Ectodermal cell (in vitro differentiated cells): ENCODE results near the gene BDKRB2.

Source experiments
- H3K27ac ChIP-seq: 2 replicates; pipeline ENCODE4 v1.7.0; 2013; ENCODE audit warnings: mild to moderate bottlenecking, low read depth, low read length; ENCODE audit not compliant: insufficient read depth, poor library complexity, severe bottlenecking
- H3K27me3 ChIP-seq: 2 replicates; pipeline ENCODE4 v1.7.0; 2013; ENCODE audit warnings: mild to moderate bottlenecking, low read length; ENCODE audit not compliant: insufficient read depth, control insufficient read depth, poor library complexity, severe bottlenecking
- H3K36me3 ChIP-seq: one replicate; pipeline ENCODE4 v1.7.0; 2013; ENCODE audit warnings: low read length; ENCODE audit not compliant: control insufficient read depth, insufficient read depth
- H3K4me1 ChIP-seq: one replicate; pipeline ENCODE4 v1.7.0; 2013; ENCODE audit warnings: low read length; ENCODE audit not compliant: control insufficient read depth, insufficient read depth
- H3K4me3 ChIP-seq: 2 replicates; pipeline ENCODE4 v1.7.0; 2013; ENCODE audit warnings: low read depth, low read length, control low read depth; ENCODE audit not compliant: insufficient read depth
- H3K9me3 ChIP-seq: 2 replicates; pipeline ENCODE4 v1.7.0; 2013; ENCODE audit warnings: mild to moderate bottlenecking, low read length, moderate library complexity; ENCODE audit not compliant: control insufficient read depth
- WGBS, 2 experiments: methylation state at CpG; one replicate each; pipeline ENCODE4 v1.1.7; 2013; ENCODE audit warnings: missing lambda C conversion rate in 2 of 2; 5-methylcytosine and 5-hydroxymethylcytosine counted together

Gene BDKRB2

GRCh38 chr14:96164861-96165490, 39.7 kb upstream of the BDKRB2 start:
- Histone ChIP-seq H3K36me3 (no peaks in the 10 kb centered on the region), H3K27ac (no peak overlapping the region), H3K27me3 (no peaks in the 10 kb centered on the region), H3K4me3 (no peak overlapping the region), H3K4me1 (no peaks in the 10 kb centered on the region), H3K9me3 (no peaks in the 10 kb centered on the region)
- WGBS, 2 experiments, result 88 to 92% methylated on average over 5 of the region's 5 CpGs

DNA sequence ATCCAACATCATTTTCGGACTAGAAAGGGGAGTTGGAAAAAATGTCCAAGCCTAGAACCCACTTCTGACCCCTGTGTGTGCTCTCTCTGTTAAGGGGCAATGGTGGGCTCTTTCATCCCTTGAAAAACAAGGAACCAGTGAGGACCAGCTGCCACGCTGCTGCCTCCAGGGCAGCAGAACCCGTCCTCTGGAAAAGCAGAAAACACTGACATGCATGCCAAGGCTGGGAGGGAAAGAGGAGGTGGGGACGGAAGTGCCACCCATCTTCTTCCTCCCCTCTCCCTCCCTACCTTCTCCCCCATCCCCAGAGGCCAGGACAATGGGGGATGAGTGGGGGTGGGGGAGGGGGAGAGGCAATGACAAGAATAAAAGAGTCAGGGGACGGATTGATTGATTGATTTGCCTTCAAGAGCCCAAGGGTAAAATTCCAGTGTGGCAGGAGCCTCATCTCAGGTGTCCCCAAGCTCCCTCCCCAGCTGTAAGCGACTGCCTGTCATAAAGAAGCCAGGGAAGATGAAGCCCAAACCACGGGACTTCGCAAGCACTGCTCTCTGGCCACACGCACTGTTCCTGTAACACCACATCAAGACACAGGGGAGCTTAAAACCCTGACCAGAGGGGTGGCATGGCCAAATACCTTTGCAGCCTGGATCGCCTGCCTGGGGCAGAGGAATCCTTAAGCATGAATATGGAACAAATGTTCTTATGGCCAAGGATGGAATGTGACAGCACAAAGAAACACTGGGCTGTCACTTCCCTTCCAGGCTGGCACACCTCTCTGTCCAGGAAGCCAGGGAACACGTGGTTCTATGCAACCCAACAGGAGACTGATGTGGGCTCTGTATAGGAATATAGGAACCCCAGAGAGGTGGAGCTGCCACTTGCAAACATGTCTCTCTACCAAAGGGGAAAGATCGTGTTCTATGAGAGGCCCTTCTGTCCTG, 38.9 kb upstream of the BDKRB2 start:
- no peak overlapping the region for H3K4me3 ChIP-seq
- no peaks in the 10 kb centered on the region for H3K36me3 ChIP-seq
- H3K4me1 ChIP-seq, result no peaks in the 10 kb centered on the region
- H3K9me3 ChIP-seq, result no peaks in the 10 kb centered on the region
- H3K27me3 ChIP-seq, result no peaks in the 10 kb centered on the region
- no peak overlapping the region for H3K27ac ChIP-seq
- 78 to 83% methylated on average over 11 of the region's 12 CpGs for WGBS, 2 experiments

DNA sequence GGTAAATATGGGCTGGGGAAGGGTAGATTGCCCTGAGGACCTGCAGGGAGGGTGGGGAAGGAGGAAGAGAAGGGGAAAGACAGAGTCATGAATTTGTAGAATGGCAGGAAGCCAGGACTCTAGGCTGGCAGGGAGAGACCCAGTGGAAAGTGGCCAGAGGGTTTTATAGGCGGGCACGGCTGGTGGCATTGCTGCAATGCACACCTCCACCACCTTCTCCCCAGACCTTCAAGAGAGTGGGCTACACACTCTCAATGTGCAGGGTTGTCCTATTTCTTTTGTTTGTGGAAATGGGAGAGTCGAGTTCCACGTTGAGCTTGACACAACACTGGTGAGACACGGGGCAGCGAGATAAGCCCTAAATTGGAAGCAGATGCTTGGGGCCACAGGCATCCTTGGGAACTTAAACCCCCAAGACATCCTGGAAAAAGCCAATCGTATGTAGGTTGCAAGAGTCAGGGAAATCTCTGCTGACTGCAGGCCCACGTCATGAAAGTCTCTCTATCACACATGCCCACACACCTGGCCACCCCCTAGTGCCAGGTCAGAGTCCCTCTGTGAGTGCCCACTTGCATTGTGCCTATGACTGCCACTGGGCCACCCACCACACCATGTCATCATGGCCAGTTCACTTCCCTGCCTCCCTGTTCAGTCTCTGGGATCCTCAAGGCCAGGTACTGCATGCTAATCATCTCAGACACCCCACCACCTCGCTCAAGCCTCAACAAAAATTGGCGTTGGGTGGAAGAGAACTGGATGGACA, 38.0 kb upstream of the BDKRB2 start:
- H3K27ac ChIP-seq, result no peak overlapping the region
- H3K4me3 ChIP-seq, result no peak overlapping the region
- no peaks in the 10 kb centered on the region for H3K9me3 ChIP-seq
- no peaks in the 10 kb centered on the region for H3K4me1 ChIP-seq
- WGBS, 2 experiments, result 89 to 93% methylated on average over 10 of the region's 10 CpGs
- H3K36me3 ChIP-seq, result no peaks in the 10 kb centered on the region
- no peaks in the 10 kb centered on the region for H3K27me3 ChIP-seq

DNA sequence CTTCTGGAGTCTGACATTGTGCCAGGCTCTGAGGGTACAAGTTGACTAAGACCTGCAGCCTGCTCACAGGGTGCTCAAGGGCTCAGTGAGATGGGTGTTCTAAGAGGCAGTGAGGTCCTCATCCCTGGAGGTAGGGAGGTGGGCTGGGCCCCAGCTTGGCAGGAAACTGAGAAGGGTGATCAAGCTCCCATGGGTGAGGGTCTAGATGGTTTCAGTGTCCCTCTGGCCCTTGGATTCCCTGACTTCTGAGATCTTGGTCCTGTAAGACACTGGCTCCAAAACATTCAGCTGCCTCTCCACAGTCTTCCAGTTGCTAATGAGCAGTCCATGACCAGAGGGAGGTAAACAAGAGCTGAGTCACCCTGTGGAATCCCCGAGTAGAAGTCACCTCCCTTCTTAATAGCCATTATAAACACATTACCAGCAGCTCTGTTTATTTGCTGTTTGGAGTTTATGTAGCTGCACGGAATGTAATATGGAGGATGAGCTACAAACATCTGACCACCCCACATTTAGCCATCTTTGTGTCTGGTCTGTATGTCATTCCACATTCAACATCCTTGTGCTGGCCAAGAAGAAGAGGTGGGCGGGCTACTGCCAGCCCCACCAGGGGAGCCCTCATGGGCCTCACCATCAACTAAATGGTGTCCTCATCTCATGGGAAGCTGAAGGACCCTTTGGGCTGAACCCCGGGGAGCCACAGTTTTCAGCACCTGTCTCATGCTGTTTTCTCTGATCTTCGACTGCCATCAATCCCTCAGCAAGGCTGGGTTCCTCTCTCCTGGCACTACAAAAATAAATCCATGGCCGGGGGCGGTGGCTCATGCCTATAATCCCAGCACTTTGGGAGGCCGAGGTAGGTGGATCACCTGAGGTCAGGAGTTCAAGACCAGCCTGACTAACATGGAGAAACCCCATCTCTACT, 37.2 kb upstream of the BDKRB2 start:
- H3K4me1 ChIP-seq, result no peaks in the 10 kb centered on the region
- 90 to 94% methylated on average over 8 of the region's 8 CpGs for WGBS, 2 experiments
- no peak overlapping the region for H3K27ac ChIP-seq
- no peaks in the 10 kb centered on the region for H3K36me3 ChIP-seq
- H3K9me3 ChIP-seq, result no peaks in the 10 kb centered on the region
- H3K27me3 ChIP-seq, result no peaks in the 10 kb centered on the region
- H3K4me3 ChIP-seq, result no peak overlapping the region

GRCh38 chr14:96168581-96168980, 36.1 kb upstream of the BDKRB2 start:
- Histone ChIP-seq H3K27me3 (no peaks in the 10 kb centered on the region), H3K36me3 (no peaks in the 10 kb centered on the region), H3K27ac (no peak overlapping the region), H3K4me3 (no peak overlapping the region), H3K9me3 (no peaks in the 10 kb centered on the region), H3K4me1 (no peaks in the 10 kb centered on the region)
- WGBS, 2 experiments, result 87 to 94% methylated on average over 4 of the region's 4 CpGs

DNA sequence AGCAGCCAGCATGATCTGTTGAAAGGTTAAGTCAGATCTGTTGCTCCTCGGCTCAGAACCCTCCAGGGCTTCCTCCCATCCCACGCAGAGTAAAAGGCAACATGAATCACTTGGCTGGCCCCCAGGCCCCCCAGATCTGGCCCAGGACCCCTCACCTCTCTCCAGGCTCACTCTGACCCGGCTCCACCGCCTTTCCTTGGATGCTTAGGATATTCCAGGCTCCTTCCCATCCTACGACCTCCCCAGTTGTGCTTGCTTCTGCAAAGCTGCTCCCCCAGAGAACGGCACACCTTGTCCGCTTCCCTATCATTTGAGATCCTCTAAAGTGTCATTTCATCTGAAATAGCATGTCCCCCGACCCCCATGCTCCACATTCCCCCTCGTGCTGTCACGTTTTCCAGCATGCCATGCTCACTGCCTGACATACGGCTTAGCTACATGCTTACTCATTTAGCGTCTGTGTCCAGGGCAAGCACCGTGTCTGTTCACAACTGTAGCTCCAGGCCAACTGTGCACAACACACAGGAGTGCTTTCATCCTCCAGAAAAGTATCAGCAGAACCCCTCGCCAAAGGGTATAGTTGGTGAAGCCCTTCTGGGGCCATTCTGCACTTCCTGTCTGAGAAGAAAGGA, 33.6 kb upstream of the BDKRB2 start:
- Histone ChIP-seq H3K4me3 (no peak overlapping the region), H3K4me1 (no peaks in the 10 kb centered on the region), H3K27ac (no peak overlapping the region), H3K36me3 (no peaks in the 10 kb centered on the region), H3K9me3 (no peaks in the 10 kb centered on the region), H3K27me3 (no peaks in the 10 kb centered on the region)
- 87 to 91% methylated on average over 14 of the region's 14 CpGs for WGBS, 2 experiments

GRCh38 chr14:96173636-96174475, 30.8 kb upstream of the BDKRB2 start:
- Histone ChIP-seq H3K4me1 (peaks cover 4% of the 10 kb centered on the region), H3K27ac (no peak overlapping the region), H3K36me3 (no peaks in the 10 kb centered on the region), H3K4me3 (no peak overlapping the region), H3K9me3 (no peaks in the 10 kb centered on the region), H3K27me3 (no peaks in the 10 kb centered on the region)
- 93 to 96% methylated on average over 21 of the region's 21 CpGs for WGBS, 2 experiments

DNA sequence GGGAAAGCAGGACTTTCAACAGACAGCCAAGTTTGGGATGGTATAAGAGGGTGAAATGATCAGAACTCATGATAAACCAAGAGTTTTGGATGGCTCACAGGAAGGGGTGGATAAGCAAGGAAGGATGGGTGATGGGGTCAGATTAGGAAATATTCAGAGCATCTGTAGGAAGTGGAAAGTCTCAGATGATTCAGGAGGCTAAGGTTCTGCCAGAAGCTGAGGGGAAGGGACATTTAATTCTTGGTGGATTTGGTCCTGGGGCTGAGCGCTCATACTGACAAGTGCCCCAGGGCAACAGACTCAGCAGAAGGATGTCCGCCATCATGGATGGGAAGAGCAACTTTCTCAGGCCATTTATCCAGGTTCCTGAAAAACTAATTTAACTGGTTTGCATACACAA, 28.4 kb upstream of the BDKRB2 start:
- Histone ChIP-seq H3K4me1 (peaks cover 4% of the 10 kb centered on the region), H3K27me3 (no peaks in the 10 kb centered on the region), H3K4me3 (no peak overlapping the region), H3K36me3 (no peaks in the 10 kb centered on the region), H3K27ac (no peak overlapping the region), H3K9me3 (no peaks in the 10 kb centered on the region)
- WGBS, 2 experiments, result 86 to 94% methylated on average over 2 of the region's 2 CpGs
